ENCODE results near the gene DAAM2.

DNA sequence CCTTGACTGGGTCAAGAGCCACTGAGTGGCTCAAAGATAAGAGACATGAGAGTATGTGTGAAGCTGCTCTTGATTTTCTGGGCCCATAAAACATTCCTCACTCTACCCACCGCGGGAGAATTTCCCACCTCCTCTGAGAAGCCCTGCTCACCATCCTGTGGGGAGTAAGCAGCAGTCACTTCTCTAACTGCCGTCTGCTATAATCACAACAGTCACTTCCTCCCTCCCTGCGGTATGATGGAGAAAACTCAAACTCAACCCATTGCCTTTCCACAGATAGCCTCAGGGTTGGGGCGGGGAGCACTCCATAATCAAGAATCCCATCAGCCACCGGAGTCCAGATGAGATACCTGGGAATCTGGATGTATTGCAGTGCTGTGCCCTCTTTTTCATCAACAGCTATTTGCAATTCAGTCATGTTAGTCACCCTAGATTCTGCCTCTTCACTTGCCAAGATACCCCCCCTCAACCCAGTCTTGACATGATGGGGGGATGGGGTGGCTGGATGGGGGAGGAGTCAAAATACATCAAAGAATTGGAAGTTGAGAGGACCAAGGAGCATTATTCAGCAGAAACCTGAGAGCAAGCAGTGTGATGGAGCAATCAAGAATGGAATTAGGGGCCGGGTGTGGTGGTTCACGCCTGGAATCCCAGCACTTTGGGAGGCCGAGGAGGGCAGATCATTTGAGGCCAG is 137.0 kb downstream of the DAAM2 start:
- TF ChIP-seq FOXK2 (IDR thresholded peaks at IDR 0.05) = no peak
- no peak for TF ChIP-seq SP1 (IDR thresholded peaks at IDR 0.05)
- no peak for TF ChIP-seq LEF1 (IDR thresholded peaks at IDR 0.05; ENCODE audit: borderline replicate concordance)
- TF ChIP-seq ARNT (IDR thresholded peaks at IDR 0.05) = no peak
- no peak for TF ChIP-seq FOXM1 (IDR thresholded peaks at IDR 0.05; ENCODE audit: borderline replicate concordance)
- TF ChIP-seq ZNF384 (IDR thresholded peaks at IDR 0.05) = no peak
- no peak for TF ChIP-seq ELF4 (IDR thresholded peaks at IDR 0.05)
- TF ChIP-seq FOXA1 (IDR thresholded peaks at IDR 0.05) = no peak
- no peak for TF ChIP-seq BHLHE40 (IDR thresholded peaks at IDR 0.05; ENCODE audit: borderline replicate concordance)
- TF ChIP-seq NFRKB (IDR thresholded peaks at IDR 0.05) = no peak
- TF ChIP-seq TARDBP (IDR thresholded peaks at IDR 0.05) = no peak
- TF ChIP-seq L3MBTL2 (conservative IDR thresholded peaks at IDR 0.05) = no peak
- TF ChIP-seq SUZ12 (IDR thresholded peaks at IDR 0.05) = no peak
- TF ChIP-seq HDGF (IDR thresholded peaks at IDR 0.05; ENCODE audit: borderline replicate concordance) = no peak
